Activated naive CD8-positive, alpha-beta T cell treated with anti-CD3 and anti-CD28 coated beads, Interleukin-2, amount 50 U/mL, for 24 hours (primary cell): ENCODE measurements around the gene SLC7A6.

ENCODE experiments used
- ATAC-seq: fragments of 150-1000 bp; cut with Tn5 transposase; one replicate; pipeline ENCODE4 v1.10.0; 2021
- DNase-seq: peaks from one replicate; pipeline ENCODE4 v3.0.0; 2021
- H3K27ac Mint-ChIP-seq: one replicate; pipeline ENCODE4 v1.8.0; 2021; ENCODE audit warnings: mild to moderate bottlenecking, mixed read lengths
- H3K27me3 Mint-ChIP-seq: one replicate; pipeline ENCODE4 v1.8.0; 2021; ENCODE audit warnings: mixed read lengths
- H3K36me3 Mint-ChIP-seq: one replicate; pipeline ENCODE4 v1.8.0; 2021; ENCODE audit warnings: low read depth, mixed read lengths
- H3K4me1 Mint-ChIP-seq: one replicate; pipeline ENCODE4 v1.8.0; 2021; ENCODE audit warnings: mixed read lengths
- H3K4me3 Mint-ChIP-seq: one replicate; pipeline ENCODE4 v1.8.0; 2021; ENCODE audit warnings: mild to moderate bottlenecking, moderate library complexity, mixed read lengths
- H3K9me3 Mint-ChIP-seq: one replicate; pipeline ENCODE4 v1.8.0; 2021; ENCODE audit warnings: mixed read lengths

SLC7A6 gene

DNA sequence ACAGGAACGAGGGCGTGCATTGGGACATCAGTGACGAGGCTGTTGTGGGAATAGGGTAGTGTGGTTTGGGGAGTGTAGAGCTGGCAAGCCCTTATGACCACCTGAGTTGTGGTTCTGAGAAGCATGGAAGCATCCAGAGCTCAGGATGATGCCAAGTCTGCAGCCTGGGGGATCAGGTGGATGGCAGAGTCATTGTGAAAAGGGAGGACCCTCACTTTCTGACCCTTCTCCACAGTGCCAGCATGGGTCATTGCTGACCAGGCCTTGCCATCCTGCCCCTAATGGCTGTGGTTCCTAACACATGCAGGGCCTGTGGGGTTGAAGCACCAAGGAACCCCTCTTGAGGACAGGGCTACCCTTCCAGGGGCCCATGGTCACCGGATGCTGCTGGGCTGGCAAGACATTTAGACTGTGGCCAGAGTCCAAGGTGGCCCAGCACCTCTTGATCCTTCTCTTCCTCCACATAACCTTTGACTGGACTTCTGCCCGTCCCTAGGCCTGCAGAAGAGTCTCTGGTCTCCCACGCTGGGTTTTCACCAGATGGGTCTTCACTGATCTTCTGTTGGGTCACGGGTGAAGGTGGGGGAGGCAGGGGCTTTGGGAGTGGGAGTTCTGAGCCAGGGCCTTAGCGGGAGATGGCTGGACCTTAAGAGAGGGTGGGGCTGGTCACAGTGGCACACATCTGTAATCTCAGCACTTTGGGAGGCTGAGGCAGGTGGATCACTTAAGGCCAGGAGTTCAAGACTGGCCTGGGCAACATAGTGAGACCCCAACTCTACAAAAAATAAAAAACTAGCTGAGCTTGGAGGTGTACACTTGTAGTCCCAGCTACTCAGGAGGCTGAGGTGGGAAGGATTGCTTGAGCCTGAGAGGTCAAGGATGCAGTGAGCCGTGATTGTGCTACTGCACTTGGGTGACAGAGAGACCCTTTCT is 21.1 kb upstream of the SLC7A6 start:
- H3K4me3 Mint-ChIP-seq = no peak overlapping the region
- no peaks in the 10 kb centered on the region for H3K27me3 Mint-ChIP-seq
- H3K36me3 Mint-ChIP-seq = no peaks in the 10 kb centered on the region
- H3K4me1 Mint-ChIP-seq = peaks cover 34% of the 10 kb centered on the region
- H3K27ac Mint-ChIP-seq = no peak overlapping the region
- DNase-seq = no peak
- no peak for ATAC-seq
- no peaks in the 10 kb centered on the region for H3K9me3 Mint-ChIP-seq

DNA sequence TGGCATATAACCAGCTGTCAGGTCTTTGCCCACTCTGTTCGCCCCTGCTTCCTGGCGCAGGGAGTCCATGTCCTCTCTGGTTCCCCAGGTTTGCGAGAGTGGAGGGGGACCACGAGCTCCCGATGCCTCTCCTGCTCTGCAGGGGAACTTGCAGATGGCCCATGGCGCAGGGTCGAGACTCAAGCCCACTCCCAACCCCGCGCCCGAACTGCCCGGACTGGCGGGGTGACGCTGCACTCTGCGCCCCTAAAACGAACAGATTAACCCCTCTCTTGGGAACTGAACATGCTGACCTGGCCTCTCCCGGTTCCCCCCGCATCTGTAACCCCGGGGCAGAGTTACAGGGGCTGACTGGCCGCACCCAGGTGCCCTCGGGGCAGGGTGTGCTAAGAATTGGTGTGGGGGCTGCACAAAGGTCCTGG is 19.8 kb upstream of the SLC7A6 start:
- ATAC-seq (no peak), DNase-seq (peak; percentile 6)
- peaks cover 27% of the 10 kb centered on the region for H3K4me1 Mint-ChIP-seq
- H3K36me3 Mint-ChIP-seq = no peaks in the 10 kb centered on the region
- peak overlapping the region; percentile 96 for H3K4me3 Mint-ChIP-seq
- peak overlapping the region; percentile 83 for H3K27ac Mint-ChIP-seq
- H3K9me3 Mint-ChIP-seq = no peaks in the 10 kb centered on the region
- no peaks in the 10 kb centered on the region for H3K27me3 Mint-ChIP-seq

DNA sequence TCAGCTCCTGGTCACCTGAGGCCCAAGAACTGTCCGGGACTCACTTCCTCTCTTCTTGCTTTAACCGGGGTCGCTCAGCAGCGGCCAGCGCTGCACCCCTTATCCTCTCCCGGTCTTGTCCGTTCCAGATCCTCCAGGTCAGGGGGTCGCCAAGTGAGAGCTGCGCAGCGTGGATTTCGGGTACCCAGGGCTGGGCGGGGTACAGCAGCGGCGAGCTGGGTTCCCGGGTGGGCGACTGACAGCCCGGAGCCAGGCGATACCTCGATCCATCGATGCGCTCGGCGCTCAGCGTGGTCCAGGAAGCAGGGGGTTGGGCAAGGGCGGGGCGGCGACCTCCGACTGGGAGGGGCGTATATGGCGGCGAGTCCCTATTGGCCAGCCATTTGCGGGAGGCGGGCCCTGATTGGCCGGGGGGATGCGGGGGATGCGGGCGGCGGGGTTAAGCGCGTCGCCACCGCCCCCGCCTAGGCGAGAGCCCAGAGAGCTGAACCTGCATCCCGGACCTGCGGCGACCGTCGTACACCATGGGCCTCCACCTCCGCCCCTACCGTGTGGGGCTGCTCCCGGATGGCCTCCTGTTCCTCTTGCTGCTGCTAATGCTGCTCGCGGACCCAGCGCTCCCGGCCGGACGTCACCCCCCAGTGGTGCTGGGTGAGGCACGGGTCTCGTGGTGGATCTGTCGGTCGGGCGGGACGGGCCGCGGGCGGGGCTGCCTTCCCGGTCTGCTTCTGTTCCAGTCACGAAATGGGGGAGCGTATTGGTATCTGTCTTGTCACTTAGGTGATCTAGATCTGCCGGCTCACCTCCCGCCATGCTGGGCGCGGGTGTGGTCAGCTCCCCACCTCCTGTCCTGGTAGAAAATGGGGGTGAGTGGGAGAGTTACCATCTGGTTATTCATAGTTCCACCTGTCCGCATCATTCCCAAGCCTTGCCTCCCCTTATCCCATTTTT is 19.1 kb upstream of the SLC7A6 start, which contains the start of gene PLA2G15:
TSS of gene PLA2G15 (plus strand) at position 471 of the 951 bp plus-strand sequence. CDS start at position 525, 54 bp downstream.
- Mint-ChIP-seq H3K27ac (peak within 1 kb of the TSS; percentile 83), H3K4me1 (peaks cover 23% of the 10 kb centered on the region), H3K9me3 (no peaks in the 10 kb centered on the region), H3K36me3 (peaks cover 2% of the 10 kb centered on the region), H3K4me3 (peak within 1 kb of the TSS; percentile 96), H3K27me3 (no peaks in the 10 kb centered on the region)
- DNase-seq (peak; percentile 98), ATAC-seq (peak; percentile 93)

- peaks cover 23% of the 10 kb centered on the region for H3K4me1 Mint-ChIP-seq
- peak overlapping the region; percentile 96 for H3K4me3 Mint-ChIP-seq
- no peak for ATAC-seq
- peak overlapping the region; percentile 43 for H3K27ac Mint-ChIP-seq
- no peaks in the 10 kb centered on the region for H3K27me3 Mint-ChIP-seq
- peaks cover 5% of the 10 kb centered on the region for H3K36me3 Mint-ChIP-seq
- no peaks in the 10 kb centered on the region for H3K9me3 Mint-ChIP-seq
- DNase-seq = no peak
Measured at GRCh38 chr16:68246121-68246520, 18.2 kb upstream of the SLC7A6 start.

DNA sequence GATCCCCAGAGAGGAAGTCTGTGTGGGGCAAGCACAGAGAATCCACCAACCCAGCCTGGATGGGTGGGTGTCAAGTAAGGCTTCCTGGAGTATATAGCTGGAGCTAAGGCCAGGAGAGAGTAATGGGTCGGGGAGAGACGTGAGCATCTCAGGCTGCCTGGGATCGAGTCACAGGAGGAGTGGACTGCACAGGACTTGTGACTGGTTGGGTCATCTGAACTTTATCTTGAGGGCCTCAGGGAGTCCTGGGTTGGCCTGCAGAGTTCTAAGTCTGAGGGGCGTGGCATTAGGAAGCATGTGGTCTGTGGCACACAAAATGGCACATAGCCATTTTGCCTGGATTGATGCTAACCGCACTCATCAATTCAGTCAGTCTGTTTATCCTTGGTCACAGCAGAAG is 17.7 kb upstream of the SLC7A6 start:
- ATAC-seq (no peak), DNase-seq (no peak)
- Mint-ChIP-seq H3K27me3 (no peaks in the 10 kb centered on the region), H3K4me1 (peaks cover 23% of the 10 kb centered on the region), H3K27ac (peak overlapping the region; percentile 43), H3K4me3 (peak overlapping the region; percentile 96), H3K36me3 (peaks cover 5% of the 10 kb centered on the region), H3K9me3 (no peaks in the 10 kb centered on the region)

DNA sequence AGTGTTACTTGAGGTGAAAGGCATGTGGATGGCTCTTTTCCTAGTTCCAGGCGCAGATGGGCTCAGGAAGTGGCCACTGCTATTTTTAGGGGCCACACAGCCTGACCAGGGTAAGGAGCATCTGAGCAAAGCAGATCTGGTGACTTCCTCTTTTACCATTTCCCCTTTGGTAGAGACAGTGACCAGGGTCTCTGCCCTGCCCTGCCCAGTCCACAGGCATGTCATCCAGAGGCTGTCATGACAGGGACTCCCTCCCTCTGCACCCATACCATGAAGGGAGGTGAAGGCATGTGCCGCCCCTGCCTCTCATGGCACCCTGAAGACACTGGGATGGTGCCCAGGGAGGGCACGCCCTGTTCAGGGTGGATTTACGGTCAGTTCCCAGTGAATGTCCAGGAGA is 16.9 kb upstream of the SLC7A6 start:
- Mint-ChIP-seq H3K4me1 (peaks cover 25% of the 10 kb centered on the region), H3K4me3 (no peak overlapping the region), H3K9me3 (no peaks in the 10 kb centered on the region), H3K27me3 (no peaks in the 10 kb centered on the region), H3K36me3 (peaks cover 8% of the 10 kb centered on the region), H3K27ac (no peak overlapping the region)
- DNase-seq = no peak
- ATAC-seq = no peak

- no peak overlapping the region for H3K27ac Mint-ChIP-seq
- DNase-seq = no peak
- H3K4me3 Mint-ChIP-seq = no peak overlapping the region
- no peak for ATAC-seq
- no peaks in the 10 kb centered on the region for H3K9me3 Mint-ChIP-seq
- H3K4me1 Mint-ChIP-seq = peaks cover 25% of the 10 kb centered on the region
- no peaks in the 10 kb centered on the region for H3K27me3 Mint-ChIP-seq
- H3K36me3 Mint-ChIP-seq = peaks cover 8% of the 10 kb centered on the region
Measured at GRCh38 chr16:68247932-68248331, 16.4 kb upstream of the SLC7A6 start.

DNA sequence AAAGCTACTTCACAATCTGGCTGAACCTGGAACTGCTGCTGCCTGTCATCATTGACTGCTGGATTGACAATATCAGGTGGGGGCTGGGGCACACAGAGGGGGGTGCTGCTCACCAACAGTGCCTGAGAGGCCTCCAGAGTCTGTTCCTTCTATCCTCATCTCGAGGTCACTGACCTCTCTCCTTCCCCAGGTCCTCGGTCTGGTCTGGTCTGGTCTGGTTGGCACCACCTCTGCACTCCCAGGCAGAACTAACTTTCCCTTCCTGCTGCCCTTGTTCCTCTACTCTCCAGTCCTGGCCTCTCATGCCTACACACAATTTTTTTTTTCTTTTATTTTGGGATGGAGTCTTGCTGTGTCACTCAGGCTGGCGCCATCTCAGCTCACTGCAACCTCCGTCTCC is 15.0 kb upstream of the SLC7A6 start:
- peaks cover 22% of the 10 kb centered on the region for H3K4me1 Mint-ChIP-seq
- H3K36me3 Mint-ChIP-seq = peaks cover 8% of the 10 kb centered on the region
- no peak overlapping the region for H3K4me3 Mint-ChIP-seq
- ATAC-seq (no peak), DNase-seq (no peak)
- H3K27ac Mint-ChIP-seq = no peak overlapping the region
- H3K9me3 Mint-ChIP-seq = no peaks in the 10 kb centered on the region
- H3K27me3 Mint-ChIP-seq = no peaks in the 10 kb centered on the region

- no peak for DNase-seq
- no peaks in the 10 kb centered on the region for H3K27me3 Mint-ChIP-seq
Measured at GRCh38 chr16:68250951-68251350, 13.4 kb upstream of the SLC7A6 start.

GRCh38 chr16:68251832-68252231 is 12.5 kb upstream of the SLC7A6 start:
- H3K36me3 Mint-ChIP-seq = peaks cover 8% of the 10 kb centered on the region
- DNase-seq = no peak
- no peak overlapping the region for H3K4me3 Mint-ChIP-seq
- no peaks in the 10 kb centered on the region for H3K9me3 Mint-ChIP-seq
- peaks cover 3% of the 10 kb centered on the region for H3K4me1 Mint-ChIP-seq
- no peaks in the 10 kb centered on the region for H3K27me3 Mint-ChIP-seq
- no peak overlapping the region for H3K27ac Mint-ChIP-seq
- ATAC-seq = no peak

More at GRCh38 chr16:68250951-68251350, 13.4 kb upstream of the SLC7A6 start:
- H3K4me1 Mint-ChIP-seq = peaks cover 11% of the 10 kb centered on the region
- no peak overlapping the region for H3K4me3 Mint-ChIP-seq
- H3K36me3 Mint-ChIP-seq = peaks cover 8% of the 10 kb centered on the region
- no peak overlapping the region for H3K27ac Mint-ChIP-seq
- H3K9me3 Mint-ChIP-seq = no peaks in the 10 kb centered on the region
- ATAC-seq = no peak

GRCh38 chr16:68252383-68252782 is 11.9 kb upstream of the SLC7A6 start:
- Mint-ChIP-seq H3K4me1 (peaks cover 3% of the 10 kb centered on the region), H3K4me3 (no peak overlapping the region), H3K27ac (no peak overlapping the region), H3K27me3 (no peaks in the 10 kb centered on the region), H3K9me3 (no peaks in the 10 kb centered on the region), H3K36me3 (peaks cover 8% of the 10 kb centered on the region)
- DNase-seq (no peak), ATAC-seq (no peak)

DNA sequence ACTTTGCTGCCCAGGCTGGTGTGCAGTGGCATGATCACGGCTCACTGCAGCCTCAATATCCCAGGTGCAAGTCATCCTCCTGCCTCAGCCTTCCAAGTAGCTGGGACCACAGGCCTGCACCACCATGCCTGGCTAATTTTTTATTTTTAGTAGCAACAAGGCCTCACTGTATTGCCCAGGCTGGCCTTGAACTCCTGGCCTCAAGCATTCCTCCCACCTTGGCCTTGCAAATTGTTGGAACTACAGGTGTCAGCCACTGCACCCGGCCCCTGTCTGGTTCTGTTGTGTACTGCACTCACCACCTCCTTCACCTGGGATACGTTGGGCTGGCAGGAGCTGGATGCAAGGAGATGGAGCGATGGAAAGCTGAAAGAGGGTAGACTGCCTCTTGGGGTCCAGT is 10.6 kb upstream of the SLC7A6 start:
- H3K27me3 Mint-ChIP-seq = no peaks in the 10 kb centered on the region
- H3K9me3 Mint-ChIP-seq = no peaks in the 10 kb centered on the region
- ATAC-seq = no peak
- H3K27ac Mint-ChIP-seq = no peak overlapping the region
- DNase-seq = no peak
- H3K36me3 Mint-ChIP-seq = peaks cover 10% of the 10 kb centered on the region
- H3K4me1 Mint-ChIP-seq = peaks cover 7% of the 10 kb centered on the region
- H3K4me3 Mint-ChIP-seq = no peak overlapping the region

DNA sequence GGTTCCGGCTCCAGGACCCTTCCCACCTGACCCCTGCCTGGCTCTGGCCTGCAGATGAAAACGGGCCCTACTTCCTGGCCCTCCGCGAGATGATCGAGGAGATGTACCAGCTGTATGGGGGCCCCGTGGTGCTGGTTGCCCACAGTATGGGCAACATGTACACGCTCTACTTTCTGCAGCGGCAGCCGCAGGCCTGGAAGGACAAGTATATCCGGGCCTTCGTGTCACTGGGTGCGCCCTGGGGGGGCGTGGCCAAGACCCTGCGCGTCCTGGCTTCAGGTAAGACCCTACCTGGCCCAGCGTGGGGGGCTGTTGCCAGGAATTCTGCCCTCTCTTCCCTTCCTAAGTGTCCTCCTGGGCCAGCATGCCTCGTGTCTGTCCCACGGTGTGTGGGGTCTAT is 8.6 kb upstream of the SLC7A6 start:
- peaks cover 7% of the 10 kb centered on the region for H3K4me1 Mint-ChIP-seq
- no peak overlapping the region for H3K4me3 Mint-ChIP-seq
- ATAC-seq (no peak), DNase-seq (no peak)
- H3K27me3 Mint-ChIP-seq = no peaks in the 10 kb centered on the region
- H3K9me3 Mint-ChIP-seq = no peaks in the 10 kb centered on the region
- no peak overlapping the region for H3K27ac Mint-ChIP-seq
- H3K36me3 Mint-ChIP-seq = peaks cover 9% of the 10 kb centered on the region

- no peak overlapping the region for H3K4me3 Mint-ChIP-seq
- ATAC-seq = no peak
- DNase-seq = no peak
- H3K9me3 Mint-ChIP-seq = no peaks in the 10 kb centered on the region
- H3K27me3 Mint-ChIP-seq = no peaks in the 10 kb centered on the region
- H3K36me3 Mint-ChIP-seq = peaks cover 3% of the 10 kb centered on the region
- H3K4me1 Mint-ChIP-seq = peaks cover 11% of the 10 kb centered on the region
- no peak overlapping the region for H3K27ac Mint-ChIP-seq
Measured at GRCh38 chr16:68257251-68257905, 6.9 kb upstream of the SLC7A6 start.
